Endothelial cell of umbilical vein (primary cell): ENCODE measurements around the gene RASGRF1. TPM values are rescaled to one million over a fixed set of nuclear protein-coding genes. Genes with fewer than 3 reads are reported as not detected.

Experiments used
- BruUV-seq: library from RNA; stranded (reverse); fragments of 400-500 nt; replicated peaks from 2 replicates; lab custom pipeline; 2021; lab: Mats Ljungman, UMichigan
- CTCF ChIA-PET: fragments of 300-600, 350-600 bp; sonication (Branson Sonifier 250); formaldehyde crosslinking; loops from one replicate; lab custom pipeline; 2021; ENCODE audit warnings: antibody characterized with exemption, inconsistent platforms; lab: Charles Lee
- POLR2A ChIA-PET: fragments of 300-600, 350-600 bp; sonication (Branson Sonifier 250); formaldehyde crosslinking; loops from one replicate; lab custom pipeline; 2021; ENCODE audit warnings: antibody characterized with exemption, inconsistent platforms; lab: Charles Lee
- DNase-seq: peaks from one replicate; pipeline ENCODE4 v3.0.0-alpha.2; 2011; ENCODE audit warnings: low read depth, low spot score
- FAIRE-seq: peaks from 2 replicates; lab custom pipeline; 2011; peaks lifted over from hg19 to GRCh38; lab: Jason Lieb, UNC
- H2AFZ ChIP-seq: 2 replicates; pipeline ENCODE4 v1.6.0; 2012; ENCODE audit warnings: low read depth, low read length, control low read depth, inconsistent platforms
- H3K27ac ChIP-seq: 2 replicates; pipeline ENCODE4 v1.5.1; 2011; ENCODE audit warnings: low read depth, mild to moderate bottlenecking, control low read depth, low read length, moderate library complexity; ENCODE audit not compliant: insufficient read depth
- H3K27me3 ChIP-seq, 2 experiments: 2 replicates each; pipeline versions ENCODE4 v1.6.0 to v1.6.1; 2011; ENCODE audit warnings: low read length in 2 of 2, mixed read lengths in 1 of 2; ENCODE audit not compliant: control insufficient read depth in 2 of 2, insufficient read depth in 2 of 2
- H3K36me3 ChIP-seq, 2 experiments: 2 replicates in 1 of 2; 3 replicates in 1 of 2; pipeline ENCODE4 v1.5.1; 2011; ENCODE audit warnings: low read length in 2 of 2, mild to moderate bottlenecking in 1 of 2, moderate library complexity in 1 of 2; ENCODE audit not compliant: control insufficient read depth in 2 of 2, insufficient read depth in 2 of 2; ENCODE audit errors: extremely low read depth in 1 of 2
- H3K4me1 ChIP-seq: 3 replicates; pipeline ENCODE4 v1.5.1; 2011; ENCODE audit warnings: mild to moderate bottlenecking, low read length; ENCODE audit not compliant: control insufficient read depth, insufficient read depth; ENCODE audit errors: extremely low read depth
- H3K4me2 ChIP-seq: 2 replicates; pipeline ENCODE4 v1.6.1; 2011; ENCODE audit warnings: low read length, control low read depth, mixed read lengths; ENCODE audit not compliant: insufficient read depth
- H3K4me3 ChIP-seq, 3 experiments: fragments of 200-600 bp in 1 of 3; sonication (generic), shearing (Covaris generic) in 1 of 3; replicated peaks in 1 of 3; 2 replicates each; pipeline ENCODE4 v1.5.1; 2011 to 2016; ENCODE audit warnings: control low read depth in 3 of 3, low read length in 3 of 3, mild to moderate bottlenecking in 2 of 3, inconsistent platforms in 1 of 3, low read depth in 1 of 3, moderate library complexity in 1 of 3; ENCODE audit not compliant: insufficient read depth in 1 of 3
- H3K79me2 ChIP-seq: 2 replicates; pipeline ENCODE4 v1.6.0; 2012; ENCODE audit warnings: low read length, inconsistent platforms; ENCODE audit not compliant: control insufficient read depth, insufficient read depth
- H3K9ac ChIP-seq: replicated peaks from 2 replicates; pipeline ENCODE3; 2011; ENCODE audit warnings: low read length, control low read depth; ENCODE audit not compliant: insufficient read depth; ENCODE audit errors: extremely low read depth
- H3K9me1 ChIP-seq: replicated peaks from 3 replicates; pipeline ENCODE4 v1.6.0; 2011; ENCODE audit warnings: mild to moderate bottlenecking, low read length; ENCODE audit not compliant: control insufficient read depth, insufficient read depth; ENCODE audit errors: extremely low read depth
- H3K9me3 ChIP-seq: replicated peaks from 2 replicates; pipeline ENCODE4 v1.5.1; 2012; ENCODE audit warnings: low read length, inconsistent platforms; ENCODE audit not compliant: control insufficient read depth, insufficient read depth
- H4K20me1 ChIP-seq: replicated peaks from 2 replicates; pipeline ENCODE3; 2011; ENCODE audit warnings: mild to moderate bottlenecking, low read length; ENCODE audit not compliant: control insufficient read depth, insufficient read depth; ENCODE audit errors: extremely low read depth
- CTCF ChIP-seq, 2 donors: IDR thresholded peaks; 1 replicate in 1 of 2; 2 replicates in 1 of 2; pipeline ENCODE4 v1.5.1; 2011; ENCODE audit warnings: low read length in 2 of 2, mild to moderate bottlenecking in 2 of 2, moderate library complexity in 2 of 2, control low read depth in 1 of 2, inconsistent platforms in 1 of 2, low read depth in 1 of 2; ENCODE audit not compliant: insufficient read depth in 1 of 2; ENCODE audit errors: extremely low read depth in 1 of 2
- EZH2 ChIP-seq: IDR thresholded peaks from 2 replicates; pipeline ENCODE4 v1.6.1; 2012; ENCODE audit warnings: borderline replicate concordance, low read depth, mild to moderate bottlenecking, moderate library complexity, low read length, inconsistent platforms; ENCODE audit not compliant: severe bottlenecking
- FOS ChIP-seq: IDR thresholded peaks from 2 replicates; pipeline ENCODE4 v1.6.1; 2011; ENCODE audit warnings: mild to moderate bottlenecking, low read length, moderate library complexity, borderline replicate concordance; ENCODE audit not compliant: insufficient read depth
- GATA2 ChIP-seq: IDR thresholded peaks from 2 replicates; pipeline ENCODE4 v1.7.0; 2011; ENCODE audit warnings: low read depth, mild to moderate bottlenecking, moderate library complexity, mixed read lengths, low read length; ENCODE audit not compliant: insufficient read length, insufficient read depth
- JUN ChIP-seq: IDR thresholded peaks from 2 replicates; pipeline ENCODE4 v1.6.1; 2011; ENCODE audit warnings: borderline replicate concordance, low read depth; ENCODE audit not compliant: insufficient read length, insufficient read depth
- MAX ChIP-seq: IDR thresholded peaks from 2 replicates; pipeline ENCODE4 v1.6.1; 2011; ENCODE audit not compliant: insufficient read depth, insufficient read length
- MYC ChIP-seq: IDR thresholded peaks from one replicate; pipeline ENCODE4 v1.6.1; 2011; ENCODE audit warnings: mild to moderate bottlenecking, low read depth, low read length
- POLR2A ChIP-seq: IDR thresholded peaks from 2 replicates; pipeline ENCODE4 v1.6.1; 2012; ENCODE audit warnings: low read depth, mild to moderate bottlenecking, control low read depth, low read length
- POLR2AphosphoS5 ChIP-seq: IDR thresholded peaks from 2 replicates; pipeline ENCODE4 v1.6.1; 2012; ENCODE audit warnings: low read depth, mild to moderate bottlenecking, control low read depth, low read length, moderate library complexity; ENCODE audit not compliant: insufficient read depth
- dilution Hi-C: fragments of 300-500 bp; cut with MboI; formaldehyde crosslinking; loops from one replicate; pipeline ENCODE4 v1.15.0; 2019; ENCODE audit warnings: low sequenced_read_pairs; ENCODE audit not compliant: extremely low pct_ligation_motif_present
- intact Hi-C: fragments of 100-400 bp; cut with micrococcal nuclease; formaldehyde crosslinking; loops from one replicate; pipeline ENCODE4 v1.10.0; 2022
- polyA plus RNA-seq, 4 experiments: library from polyadenylated mRNA; depleted of rRNA in 3 of 4; stranded (reverse) in 3 of 4; unstranded in 1 of 4; fragments of >200 nt; gene quantifications; 2 replicates each; pipeline versions ENCODE4 v1.2.1 to v1.2.3, GENCODE V29; 2011 to 2012; ENCODE audit warnings: missing spikeins in 1 of 4
- total RNA-seq: library from RNA; stranded (reverse); gene quantifications from 2 replicates; pipeline ENCODE4 v1.2.3, GENCODE V29; 2021

The RASGRF1 gene
- total and polyA plus RNA-seq, 2 donors (not counting 3 experiments of a cell fraction or from before 2014, with no cell fraction given) = 0.04 TPM; not detected in 1

GRCh38 chr15:79082363-79083070, 8.1 kb downstream of the RASGRF1 start:
- Histone ChIP-seq H3K79me2 (no peaks in the 10 kb centered on the region), H3K4me1 (no peaks in the 10 kb centered on the region), H3K27ac (no peak overlapping the region), H2AFZ (no peak overlapping the region), H3K9ac (no peak overlapping the region), H3K4me2 (no peak overlapping the region), H3K36me3 (no peaks in the 10 kb centered on the region), H3K27me3 (no peaks in the 10 kb centered on the region), H4K20me1 (no peaks in the 10 kb centered on the region), H3K9me1 (no peaks in the 10 kb centered on the region), H3K4me3 (no peak overlapping the region), H3K9me3 (no peaks in the 10 kb centered on the region)
- no TSS peak for BruUV-seq
- ChIA-PET POLR2A (no interaction called here), CTCF (no interaction called here)
- DNase-seq (no peak), FAIRE-seq (no peak)
- intact Hi-C loops = no loop called here
- TF ChIP-seq GATA2 (no peak), FOS (no peak), MYC (no peak), JUN (no peak), MAX (no peak), POLR2AphosphoS5 (no peak), CTCF (IDR thresholded peaks at IDR 0.05; ENCODE audit: extremely low read depth in 1 of 2, insufficient read depth in 1 of 2, low read depth in 1 of 2, low read length in 2 of 2) (no peak), EZH2 (no peak), POLR2A (no peak)
- dilution Hi-C loops = no loop called here
